ENCODE measurements around the gene FOXC2.

GRCh38 chr16:86549076-86549892, 17.3 kb upstream of the FOXC2 start:
- TF ChIP-seq CTCF (conservative IDR thresholded peaks at IDR 0.05 in 1 of 2, IDR thresholded peaks at IDR 0.05 in 1 of 2; ENCODE audit: low read depth in 1 of 2, low read length in 2 of 2) (no peak), EZH2 (IDR thresholded peaks at IDR 0.05; ENCODE audit: low read length, missing control alignments) (no peak)
